Astrocyte (in vitro differentiated cells and primary cell): Measurements from ENCODE around the gene MLST8. TPM values are rescaled to one million over a fixed set of nuclear protein-coding genes. Genes with fewer than 3 reads are reported as not detected.

ENCODE experiments used
- DNase-seq: peaks from one replicate; pipeline ENCODE4 v3.0.0-alpha.2; 2010; ENCODE audit warnings: low read depth
- FAIRE-seq: peaks from 2 replicates; lab custom pipeline; 2011; peaks lifted over from hg19 to GRCh38; lab: Jason Lieb, UNC
- H2AFZ ChIP-seq: 2 replicates; pipeline ENCODE4 v1.6.0; 2012; ENCODE audit warnings: low read depth, low read length, inconsistent platforms
- H3K27ac ChIP-seq: 2 replicates; pipeline ENCODE4 v1.5.1; 2011; ENCODE audit warnings: low read depth, low read length, inconsistent platforms
- H3K27me3 ChIP-seq: 2 replicates; pipeline ENCODE4 v1.6.0; 2011; ENCODE audit warnings: low read length, inconsistent platforms; ENCODE audit not compliant: insufficient read depth
- H3K36me3 ChIP-seq: 2 replicates; pipeline ENCODE4 v1.5.1; 2011; ENCODE audit warnings: low read length, inconsistent platforms; ENCODE audit not compliant: insufficient read depth
- H3K4me1 ChIP-seq: 2 replicates; pipeline ENCODE4 v1.5.1; 2011; ENCODE audit warnings: low read length, inconsistent platforms; ENCODE audit not compliant: insufficient read depth
- H3K4me2 ChIP-seq: 2 replicates; pipeline ENCODE4 v1.6.0; 2012; ENCODE audit warnings: low read length, inconsistent platforms
- H3K4me3 ChIP-seq: 2 replicates; pipeline ENCODE4 v1.5.1; 2011; ENCODE audit warnings: low read depth, mild to moderate bottlenecking, low read length, inconsistent platforms; ENCODE audit not compliant: insufficient read depth
- H3K79me2 ChIP-seq: 2 replicates; pipeline ENCODE4 v1.6.0; 2012; ENCODE audit warnings: mild to moderate bottlenecking, low read length, inconsistent platforms; ENCODE audit not compliant: insufficient read depth
- H3K9ac ChIP-seq: 2 replicates; pipeline ENCODE4 v1.6.0; 2012; ENCODE audit warnings: mild to moderate bottlenecking, low read length, inconsistent platforms
- H3K9me3 ChIP-seq: 2 replicates; pipeline ENCODE4 v1.5.1; 2012; ENCODE audit warnings: low read depth, mild to moderate bottlenecking, low read length, inconsistent platforms; ENCODE audit not compliant: insufficient read depth
- H4K20me1 ChIP-seq: 2 replicates; pipeline ENCODE4 v1.6.0; 2012; ENCODE audit warnings: low read length, inconsistent platforms; ENCODE audit not compliant: insufficient read depth
- H3K27ac Mint-ChIP-seq: one replicate; pipeline ENCODE4 v1.8.0; 2021; ENCODE audit warnings: mild to moderate bottlenecking, mixed read lengths; ENCODE audit not compliant: unreplicated experiment
- H3K27me3 Mint-ChIP-seq: one replicate; pipeline ENCODE4 v1.8.0; 2021; ENCODE audit warnings: low read depth, mixed read lengths; ENCODE audit not compliant: unreplicated experiment
- H3K36me3 Mint-ChIP-seq: one replicate; pipeline ENCODE4 v1.8.0; 2021; ENCODE audit warnings: low read depth, mixed read lengths; ENCODE audit not compliant: unreplicated experiment
- H3K4me1 Mint-ChIP-seq: one replicate; pipeline ENCODE4 v1.8.0; 2021; ENCODE audit warnings: low read depth, mixed read lengths; ENCODE audit not compliant: unreplicated experiment
- H3K4me3 Mint-ChIP-seq: one replicate; pipeline ENCODE4 v1.8.0; 2021; ENCODE audit warnings: mild to moderate bottlenecking, moderate library complexity, mixed read lengths; ENCODE audit not compliant: unreplicated experiment
- H3K9me3 Mint-ChIP-seq: one replicate; pipeline ENCODE4 v1.8.0; 2021; ENCODE audit warnings: mild to moderate bottlenecking, mixed read lengths; ENCODE audit not compliant: unreplicated experiment
- EZH2 ChIP-seq: IDR thresholded peaks from 2 replicates; pipeline ENCODE4 v1.6.1; 2012; ENCODE audit warnings: mild to moderate bottlenecking, low read length, inconsistent platforms; ENCODE audit not compliant: insufficient read depth
- total RNA-seq: library from RNA; stranded (reverse); gene quantifications from 2 replicates; pipeline ENCODE4 v1.2.1, GENCODE V29; 2021
- TF ChIP-seq, protein P1 (sequence below): IDR thresholded peaks from 2 replicates; pipeline ENCODE4 v1.5.1; 2011; ENCODE audit warnings: low read depth, mild to moderate bottlenecking, inconsistent platforms, low read length, moderate library complexity; ENCODE audit not compliant: insufficient read depth

MLST8 gene
- total RNA-seq, 1 donor from 2014 or later, result 34.7 TPM

DNA sequence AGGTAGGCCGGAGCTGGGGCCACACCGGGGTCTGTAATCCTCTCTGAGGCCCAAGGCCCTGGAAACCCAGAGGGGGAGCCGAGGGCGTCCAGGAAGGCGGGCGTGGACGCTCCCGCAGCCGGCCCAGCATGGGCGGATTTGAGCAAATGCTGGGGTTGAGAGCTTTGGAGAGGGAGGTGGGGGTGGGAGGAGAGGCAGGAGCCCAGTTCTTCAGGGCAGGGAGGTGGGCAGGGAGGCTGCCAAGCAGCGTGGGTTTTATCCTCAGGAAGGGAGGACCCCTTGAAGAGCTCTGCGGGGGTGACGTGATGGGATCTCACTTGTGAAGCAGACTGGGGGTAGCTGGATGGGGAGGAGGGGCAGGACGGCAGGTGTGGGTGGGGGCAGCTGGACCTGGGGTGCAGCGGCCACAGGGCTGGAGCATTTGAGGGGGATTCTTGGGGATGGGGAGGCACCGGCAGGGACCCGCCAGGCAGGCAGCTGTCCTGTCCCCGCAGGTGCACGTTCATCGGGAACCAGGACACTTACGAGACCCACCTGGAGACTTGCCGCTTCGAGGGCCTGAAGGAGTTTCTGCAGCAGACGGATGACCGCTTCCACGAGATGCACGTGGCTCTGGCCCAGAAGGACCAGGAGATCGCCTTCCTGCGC is 32.4 kb upstream of the MLST8 start:
- no peaks in the 10 kb centered on the region for H3K79me2 ChIP-seq
- Mint-ChIP-seq H3K27ac (peak overlapping the region; percentile 47), H3K9me3 (no peaks in the 10 kb centered on the region), H3K4me1 (no peaks in the 10 kb centered on the region), H3K4me3 (no peak overlapping the region), H3K27me3 (no peaks in the 10 kb centered on the region), H3K36me3 (peaks cover 5% of the 10 kb centered on the region)
- H3K4me3 ChIP-seq, result no peak overlapping the region
- no peak overlapping the region for H3K9ac ChIP-seq
- DNase-seq (no peak), FAIRE-seq (no peak)
- TF ChIP-seq EZH2, result no peak
- TF ChIP-seq, protein P1, sequence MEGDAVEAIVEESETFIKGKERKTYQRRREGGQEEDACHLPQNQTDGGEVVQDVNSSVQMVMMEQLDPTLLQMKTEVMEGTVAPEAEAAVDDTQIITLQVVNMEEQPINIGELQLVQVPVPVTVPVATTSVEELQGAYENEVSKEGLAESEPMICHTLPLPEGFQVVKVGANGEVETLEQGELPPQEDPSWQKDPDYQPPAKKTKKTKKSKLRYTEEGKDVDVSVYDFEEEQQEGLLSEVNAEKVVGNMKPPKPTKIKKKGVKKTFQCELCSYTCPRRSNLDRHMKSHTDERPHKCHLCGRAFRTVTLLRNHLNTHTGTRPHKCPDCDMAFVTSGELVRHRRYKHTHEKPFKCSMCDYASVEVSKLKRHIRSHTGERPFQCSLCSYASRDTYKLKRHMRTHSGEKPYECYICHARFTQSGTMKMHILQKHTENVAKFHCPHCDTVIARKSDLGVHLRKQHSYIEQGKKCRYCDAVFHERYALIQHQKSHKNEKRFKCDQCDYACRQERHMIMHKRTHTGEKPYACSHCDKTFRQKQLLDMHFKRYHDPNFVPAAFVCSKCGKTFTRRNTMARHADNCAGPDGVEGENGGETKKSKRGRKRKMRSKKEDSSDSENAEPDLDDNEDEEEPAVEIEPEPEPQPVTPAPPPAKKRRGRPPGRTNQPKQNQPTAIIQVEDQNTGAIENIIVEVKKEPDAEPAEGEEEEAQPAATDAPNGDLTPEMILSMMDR, result no peak
- no peak overlapping the region for H2AFZ ChIP-seq
- H3K4me1 ChIP-seq, result no peaks in the 10 kb centered on the region
- H4K20me1 ChIP-seq, result peaks cover 22% of the 10 kb centered on the region
- no peaks in the 10 kb centered on the region for H3K27me3 ChIP-seq
- no peaks in the 10 kb centered on the region for H3K9me3 ChIP-seq
- no peak overlapping the region for H3K4me2 ChIP-seq
- no peak overlapping the region for H3K27ac ChIP-seq
- H3K36me3 ChIP-seq, result peaks cover 2% of the 10 kb centered on the region

DNA sequence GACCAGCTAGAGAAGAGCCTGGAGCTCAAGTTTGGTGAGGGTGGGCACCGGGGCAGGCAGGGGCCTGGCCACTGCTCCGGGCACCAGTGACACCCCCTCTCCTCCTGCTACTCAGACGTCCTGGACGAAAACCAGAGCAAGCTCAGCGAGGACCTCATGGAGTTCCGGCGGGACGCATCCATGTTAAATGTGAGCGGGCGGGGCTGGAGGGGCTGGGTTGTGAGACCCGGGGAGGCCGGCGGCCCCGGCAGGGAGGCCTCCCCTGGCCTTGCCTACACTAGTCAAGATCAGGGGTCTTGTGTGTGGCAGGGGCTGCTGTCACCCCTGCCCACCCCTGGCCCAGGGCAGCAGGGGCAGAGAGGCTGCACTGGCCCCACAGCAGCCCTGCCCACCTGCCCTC is 31.9 kb upstream of the MLST8 start:
- Histone ChIP-seq H3K4me3 (no peak overlapping the region), H3K79me2 (no peaks in the 10 kb centered on the region), H2AFZ (no peak overlapping the region), H3K27ac (no peak overlapping the region), H3K27me3 (no peaks in the 10 kb centered on the region), H4K20me1 (peaks cover 16% of the 10 kb centered on the region), H3K9me3 (no peaks in the 10 kb centered on the region), H3K4me1 (no peaks in the 10 kb centered on the region), H3K36me3 (peaks cover under 1% of the 10 kb centered on the region), H3K4me2 (no peak overlapping the region), H3K9ac (no peak overlapping the region)
- TF ChIP-seq, protein P1, result no peak
- no peaks in the 10 kb centered on the region for H3K9me3 Mint-ChIP-seq
- DNase-seq, result no peak
- no peaks in the 10 kb centered on the region for H3K27me3 Mint-ChIP-seq
- H3K27ac Mint-ChIP-seq, result no peak overlapping the region
- peaks cover 4% of the 10 kb centered on the region for H3K36me3 Mint-ChIP-seq
- FAIRE-seq, result no peak
- H3K4me1 Mint-ChIP-seq, result no peaks in the 10 kb centered on the region
- H3K4me3 Mint-ChIP-seq, result no peak overlapping the region

DNA sequence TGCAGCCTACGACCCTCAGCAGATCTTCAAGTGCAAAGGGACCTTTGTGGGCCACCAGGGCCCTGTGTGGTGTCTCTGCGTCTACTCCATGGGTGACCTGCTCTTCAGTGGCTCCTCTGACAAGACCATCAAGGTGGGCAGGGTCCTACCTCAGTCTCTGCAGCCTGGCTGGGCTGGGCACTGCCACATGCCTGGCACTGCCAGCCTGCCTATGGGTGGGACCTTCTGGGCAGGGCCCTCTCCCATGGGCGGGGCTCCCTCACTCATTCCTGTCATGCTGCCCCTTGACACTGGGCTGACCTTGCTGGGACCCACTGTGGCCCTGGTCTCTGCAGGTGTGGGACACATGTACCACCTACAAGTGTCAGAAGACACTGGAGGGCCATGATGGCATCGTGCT is 31.3 kb upstream of the MLST8 start:
- Mint-ChIP-seq H3K9me3 (no peaks in the 10 kb centered on the region), H3K4me3 (no peak overlapping the region), H3K27ac (no peak overlapping the region), H3K36me3 (peaks cover 3% of the 10 kb centered on the region), H3K4me1 (no peaks in the 10 kb centered on the region), H3K27me3 (no peaks in the 10 kb centered on the region)
- H2AFZ ChIP-seq, result no peak overlapping the region
- no peak overlapping the region for H3K27ac ChIP-seq
- no peak overlapping the region for H3K9ac ChIP-seq
- no peak overlapping the region for H3K4me2 ChIP-seq
- H3K9me3 ChIP-seq, result no peaks in the 10 kb centered on the region
- peaks cover 12% of the 10 kb centered on the region for H4K20me1 ChIP-seq
- FAIRE-seq (no peak), DNase-seq (no peak)
- no peaks in the 10 kb centered on the region for H3K79me2 ChIP-seq
- H3K36me3 ChIP-seq, result no peaks in the 10 kb centered on the region
- no peaks in the 10 kb centered on the region for H3K4me1 ChIP-seq
- TF ChIP-seq, protein P1, result no peak
- TF ChIP-seq EZH2, result no peak
- no peaks in the 10 kb centered on the region for H3K27me3 ChIP-seq
- no peak overlapping the region for H3K4me3 ChIP-seq
